KMS-11 (cell line): ENCODE data around the gene GCNA.

Experiments
- H2AFZ ChIP-seq: fragments of 200-600 bp; sonication (generic); 2 replicates; pipeline ENCODE4 v1.6.1; 2016; ENCODE audit warnings: antibody characterized with exemption, mixed run types, low read depth
- H3K27ac ChIP-seq: fragments of 200-600 bp; sonication (generic); 2 replicates; pipeline ENCODE4 v1.6.1; 2016; ENCODE audit warnings: mild to moderate bottlenecking, mixed run types
- H3K27me3 ChIP-seq: fragments of 200-600 bp; sonication (generic); 2 replicates; pipeline ENCODE4 v1.6.1; 2017; ENCODE audit warnings: mild to moderate bottlenecking, low read depth, mixed run types, moderate library complexity; ENCODE audit not compliant: insufficient read depth
- H3K36me3 ChIP-seq: fragments of 200-600 bp; sonication (generic); 2 replicates; pipeline ENCODE4 v1.6.1; 2017; ENCODE audit warnings: mild to moderate bottlenecking, mixed run types; ENCODE audit not compliant: insufficient read depth
- H3K4me1 ChIP-seq: fragments of 200-600 bp; sonication (generic); 2 replicates; pipeline ENCODE4 v1.6.1; 2016; ENCODE audit warnings: mild to moderate bottlenecking, low read depth, mixed run types; ENCODE audit not compliant: poor library complexity, severe bottlenecking
- H3K4me2 ChIP-seq: fragments of 200-600 bp; sonication (generic); 2 replicates; pipeline ENCODE4 v1.7.0; 2016; ENCODE audit warnings: mild to moderate bottlenecking, mixed run types
- H3K4me3 ChIP-seq: fragments of 200-600 bp; sonication (generic); IDR thresholded peaks from 2 replicates; pipeline ENCODE4 v1.6.1; 2017; ENCODE audit warnings: low read depth, low read length, mixed read lengths; ENCODE audit not compliant: insufficient read depth
- H3K79me2 ChIP-seq: fragments of 200-600 bp; sonication (generic); 2 replicates; pipeline ENCODE4 v1.6.1; 2016; ENCODE audit warnings: low read depth, mixed run types; ENCODE audit not compliant: insufficient read depth
- H3K9ac ChIP-seq: fragments of 200-600 bp; sonication (generic); 2 replicates; pipeline ENCODE4 v1.6.1; 2016; ENCODE audit warnings: mild to moderate bottlenecking, mixed run types
- H4K20me1 ChIP-seq: fragments of 200-600 bp; sonication (generic); 2 replicates; pipeline ENCODE4 v1.6.1; 2016; ENCODE audit warnings: mild to moderate bottlenecking, mixed run types; ENCODE audit not compliant: insufficient read depth
- TF ChIP-seq, protein P1 (sequence below): fragments of 200-600 bp; sonication (generic); conservative IDR thresholded peaks from 2 replicates; pipeline ENCODE4 v1.6.1; 2017; ENCODE audit warnings: low read depth, mild to moderate bottlenecking, antibody characterized with exemption, low read length, moderate library complexity, mixed read lengths

GCNA gene

DNA sequence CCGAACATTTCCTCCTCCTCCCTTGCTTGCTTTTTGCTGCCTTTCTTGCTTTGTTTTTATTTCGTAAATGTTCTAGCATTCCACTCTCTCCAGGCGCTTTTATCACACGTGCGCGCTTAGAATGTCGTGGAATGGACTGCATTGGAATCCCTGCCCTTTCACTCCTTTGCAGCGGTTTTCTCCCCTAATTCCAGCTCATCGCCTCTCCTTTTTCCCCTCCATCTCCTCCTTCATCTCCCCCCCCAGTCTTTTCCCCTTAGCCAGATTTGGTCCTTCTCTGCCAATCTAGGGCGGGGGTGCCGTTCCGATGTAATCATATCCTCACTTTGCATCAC lies 44.8 kb upstream of the GCNA start:
- peaks cover 56% of the 10 kb centered on the region for H3K79me2 ChIP-seq
- peak overlapping the region; percentile 99; the same call in 1 of the 2 replicates for H3K4me2 ChIP-seq
- H3K27ac ChIP-seq, result peak overlapping the region; percentile 89
- H2AFZ ChIP-seq, result no peak overlapping the region
- peaks cover 30% of the 10 kb centered on the region for H4K20me1 ChIP-seq
- peak overlapping the region; percentile 89 for H3K9ac ChIP-seq
- H3K36me3 ChIP-seq, result peaks cover 13% of the 10 kb centered on the region
- H3K4me3 ChIP-seq, result no peak overlapping the region
- TF ChIP-seq, protein P1, sequence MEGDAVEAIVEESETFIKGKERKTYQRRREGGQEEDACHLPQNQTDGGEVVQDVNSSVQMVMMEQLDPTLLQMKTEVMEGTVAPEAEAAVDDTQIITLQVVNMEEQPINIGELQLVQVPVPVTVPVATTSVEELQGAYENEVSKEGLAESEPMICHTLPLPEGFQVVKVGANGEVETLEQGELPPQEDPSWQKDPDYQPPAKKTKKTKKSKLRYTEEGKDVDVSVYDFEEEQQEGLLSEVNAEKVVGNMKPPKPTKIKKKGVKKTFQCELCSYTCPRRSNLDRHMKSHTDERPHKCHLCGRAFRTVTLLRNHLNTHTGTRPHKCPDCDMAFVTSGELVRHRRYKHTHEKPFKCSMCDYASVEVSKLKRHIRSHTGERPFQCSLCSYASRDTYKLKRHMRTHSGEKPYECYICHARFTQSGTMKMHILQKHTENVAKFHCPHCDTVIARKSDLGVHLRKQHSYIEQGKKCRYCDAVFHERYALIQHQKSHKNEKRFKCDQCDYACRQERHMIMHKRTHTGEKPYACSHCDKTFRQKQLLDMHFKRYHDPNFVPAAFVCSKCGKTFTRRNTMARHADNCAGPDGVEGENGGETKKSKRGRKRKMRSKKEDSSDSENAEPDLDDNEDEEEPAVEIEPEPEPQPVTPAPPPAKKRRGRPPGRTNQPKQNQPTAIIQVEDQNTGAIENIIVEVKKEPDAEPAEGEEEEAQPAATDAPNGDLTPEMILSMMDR, result no peak
- no peaks in the 10 kb centered on the region for H3K27me3 ChIP-seq
- peaks cover 36% of the 10 kb centered on the region for H3K4me1 ChIP-seq

GRCh38 chrX:71533851-71534561 lies 44.2 kb upstream of the GCNA start:
- Histone ChIP-seq H3K4me1 (peaks cover 41% of the 10 kb centered on the region), H3K79me2 (peaks cover 61% of the 10 kb centered on the region), H3K36me3 (peaks cover 17% of the 10 kb centered on the region), H3K4me2 (peak overlapping the region; percentile 99), H4K20me1 (peaks cover 34% of the 10 kb centered on the region), H3K27ac (peak overlapping the region; percentile 89), H3K4me3 (no peak overlapping the region), H3K27me3 (no peaks in the 10 kb centered on the region), H2AFZ (no peak overlapping the region), H3K9ac (peak overlapping the region; percentile 89)
- TF ChIP-seq, protein P1, result no peak

DNA sequence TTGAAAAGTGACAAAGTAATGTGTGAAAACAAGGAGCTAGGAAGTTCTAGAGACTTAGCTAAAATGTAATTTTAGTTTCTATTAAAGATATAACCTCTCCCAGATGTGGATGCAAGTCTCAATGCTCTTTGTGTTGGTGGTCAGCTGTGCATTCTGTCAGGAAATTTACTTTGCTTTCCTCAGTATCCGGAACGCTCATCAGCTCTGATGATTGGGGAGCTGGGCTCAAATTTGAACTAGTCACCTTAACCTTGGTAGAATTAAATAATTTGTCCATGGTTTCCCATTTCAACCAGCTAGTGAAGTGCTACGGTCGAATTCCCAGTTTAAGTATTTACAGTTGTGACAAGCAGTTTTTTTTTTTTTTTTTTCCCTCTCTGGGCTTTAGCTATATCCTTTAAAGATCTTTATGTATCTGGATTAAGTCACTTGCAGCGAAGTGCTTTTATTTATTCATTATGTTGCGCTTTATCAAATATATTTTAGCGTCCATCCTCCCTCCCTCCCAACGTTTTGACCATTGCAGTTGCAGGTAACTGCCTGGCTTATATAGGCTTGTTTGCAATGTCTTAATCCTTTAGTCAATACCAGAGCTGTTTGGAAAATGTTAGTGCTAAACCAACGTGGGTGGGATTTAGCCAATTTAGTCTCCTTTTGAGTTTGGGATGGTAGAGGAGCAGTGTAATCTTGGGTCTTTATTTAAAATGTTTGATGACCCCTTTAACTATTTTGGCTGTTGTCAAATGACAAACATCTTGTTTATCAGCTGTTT lies 43.3 kb upstream of the GCNA start:
- Histone ChIP-seq H3K27ac (peak overlapping the region; percentile 89; the same call in 1 of the 2 replicates), H4K20me1 (peaks cover 42% of the 10 kb centered on the region), H3K4me3 (no peak overlapping the region), H3K9ac (peak overlapping the region; percentile 89; the same call in 1 of the 2 replicates), H3K4me2 (peak overlapping the region; percentile 99), H2AFZ (no peak overlapping the region), H3K27me3 (no peaks in the 10 kb centered on the region), H3K4me1 (peaks cover 51% of the 10 kb centered on the region), H3K36me3 (peaks cover 17% of the 10 kb centered on the region), H3K79me2 (peaks cover 70% of the 10 kb centered on the region)
- TF ChIP-seq, protein P1, result no peak

GRCh38 chrX:71536285-71536684 lies 42.0 kb upstream of the GCNA start:
- Histone ChIP-seq H2AFZ (no peak overlapping the region), H4K20me1 (peaks cover 54% of the 10 kb centered on the region), H3K9ac (peak overlapping the region; percentile 89; the same call in 1 of the 2 replicates), H3K27ac (peak overlapping the region; percentile 44; the same call in 1 of the 2 replicates), H3K4me1 (peaks cover 59% of the 10 kb centered on the region), H3K36me3 (peaks cover 17% of the 10 kb centered on the region), H3K79me2 (peaks cover 84% of the 10 kb centered on the region), H3K4me2 (peak overlapping the region; percentile 99), H3K27me3 (no peaks in the 10 kb centered on the region), H3K4me3 (no peak overlapping the region)
- TF ChIP-seq, protein P1, result no peak
